GM12878 (cell line): Measurements from ENCODE around the gene DSPP. TPM values are rescaled to one million over a fixed set of nuclear protein-coding genes. Genes with fewer than 3 reads are reported as not detected.

Source experiments
- ATAC-seq: fragments of 200-7000 bp; cut with Tn5 transposase; 3 replicates; pipeline ENCODE4 v1.9.1; 2020; ENCODE audit warnings: mild to moderate bottlenecking, moderate library complexity
- BruUV-seq: library from RNA; stranded (reverse); fragments of 400-500 nt; replicated peaks from 2 replicates; lab custom pipeline; 2021; lab: Mats Ljungman, UMichigan
- CTCF ChIA-PET: fragments of 300-600 bp; sonication (Branson Sonifier 250); formaldehyde crosslinking; extraction: SDS; loops from one replicate; lab custom pipeline; 2021; ENCODE audit warnings: inconsistent platforms; lab: Yijun Ruan, JAX
- POLR2A ChIA-PET: fragments of 350-600 bp; formaldehyde crosslinking; extraction: SDS; loops from one replicate; lab custom pipeline; 2021; ENCODE audit warnings: inconsistent platforms; lab: Charles Lee
- RAD21 ChIA-PET: fragments of 300-600 bp; sonication (Branson Sonifier 250); formaldehyde crosslinking; loops from one replicate; lab custom pipeline; 2023; ENCODE audit warnings: antibody characterized with exemption; ENCODE audit not compliant: unreplicated experiment; lab: Charles Lee
- SMC1A ChIA-PET: fragments of 300-600 bp; sonication (Branson Sonifier 250); formaldehyde crosslinking; loops from one replicate; lab custom pipeline; 2023; ENCODE audit not compliant: unreplicated experiment, uncharacterized antibody; lab: Charles Lee
- DNase-seq: peaks from one replicate; pipeline ENCODE4 v3.0.0-alpha.2; 2011; ENCODE audit warnings: low read depth, low spot score
- FAIRE-seq: peaks from 3 replicates; lab custom pipeline; 2011; peaks lifted over from hg19 to GRCh38; lab: Jason Lieb, UNC
- H2AFZ ChIP-seq: 2 replicates; pipeline ENCODE4 v1.6.0; 2011; ENCODE audit warnings: low read depth, low read length, control low read depth; ENCODE audit not compliant: control insufficient read depth
- H3K27ac ChIP-seq: 2 replicates; pipeline ENCODE4 v1.5.1; 2011; ENCODE audit warnings: control low read depth; ENCODE audit not compliant: control insufficient read depth, insufficient read depth
- H3K27me3 ChIP-seq, 2 experiments: replicated peaks in 1 of 2; 2 replicates each; pipeline versions ENCODE4 v1.6.0 to v1.6.1; 2011; ENCODE audit warnings: low read length in 1 of 2; ENCODE audit not compliant: control insufficient read depth in 2 of 2, insufficient read depth in 2 of 2
- H3K36me3 ChIP-seq, 2 experiments: 2 replicates each; pipeline ENCODE4 v1.5.1; 2011; ENCODE audit warnings: low read length in 1 of 2; ENCODE audit not compliant: control insufficient read depth in 2 of 2, insufficient read depth in 2 of 2
- H3K4me1 ChIP-seq: 2 replicates; pipeline ENCODE4 v1.6.1; 2011; ENCODE audit warnings: mild to moderate bottlenecking, low read length, moderate library complexity, mixed read lengths; ENCODE audit not compliant: control insufficient read depth, insufficient read depth
- H3K4me2 ChIP-seq: 2 replicates; pipeline ENCODE4 v1.6.0; 2011; ENCODE audit warnings: control low read depth; ENCODE audit not compliant: control insufficient read depth, insufficient read depth
- H3K4me3 ChIP-seq: fragments of 200-600 bp; sonication (generic); 2 replicates; pipeline ENCODE4 v1.5.1; 2016
- H3K79me2 ChIP-seq: 2 replicates; pipeline ENCODE4 v1.6.0; 2011; ENCODE audit warnings: low read length; ENCODE audit not compliant: control insufficient read depth, insufficient read depth
- H3K9ac ChIP-seq: 2 replicates; pipeline ENCODE4 v1.8.0; 2011; ENCODE audit warnings: low read length, control low read depth, mixed read lengths; ENCODE audit not compliant: control insufficient read depth, insufficient read depth
- H3K9me3 ChIP-seq: replicated peaks from 3 replicates; pipeline ENCODE4 v1.5.1; 2011; ENCODE audit warnings: mild to moderate bottlenecking, low read length; ENCODE audit not compliant: control insufficient read depth, insufficient read depth
- H4K20me1 ChIP-seq: 2 replicates; pipeline ENCODE4 v1.6.0; 2011; ENCODE audit not compliant: control insufficient read depth, insufficient read depth
- CHD4 ChIP-seq: fragments of 200-600 bp; sonication (generic); IDR thresholded peaks from 2 replicates; pipeline ENCODE4 v1.6.1; 2016; ENCODE audit warnings: mild to moderate bottlenecking
- JUND ChIP-seq: IDR thresholded peaks from 2 replicates; pipeline ENCODE4 v1.6.1; 2012; ENCODE audit warnings: low read depth, mild to moderate bottlenecking, low read length, improper control_type of control experiment, moderate library complexity
- KDM1A ChIP-seq: fragments of 200-600 bp; sonication (generic); IDR thresholded peaks from 2 replicates; pipeline ENCODE4 v1.6.1; 2016; ENCODE audit warnings: borderline replicate concordance
- MXI1 ChIP-seq: fragments of 150-350 bp; IDR thresholded peaks from 2 replicates; pipeline ENCODE4 v1.6.1; 2011; ENCODE audit warnings: low read depth, mild to moderate bottlenecking, inconsistent platforms, low read length, improper control_type of control experiment
- NR2F1 ChIP-seq: fragments of 450-650 bp; conservative IDR thresholded peaks from 2 replicates; pipeline ENCODE4 v1.6.1; 2017; ENCODE audit warnings: mild to moderate bottlenecking
- PAX8 ChIP-seq: fragments of 450-650 bp; IDR thresholded peaks from 2 replicates; pipeline ENCODE4 v1.6.1; 2017; ENCODE audit warnings: mild to moderate bottlenecking, moderate library complexity
- SIX5 ChIP-seq: IDR thresholded peaks from 2 replicates; pipeline ENCODE4 v1.6.1; 2011; ENCODE audit warnings: mild to moderate bottlenecking, low read depth, low read length, moderate library complexity; ENCODE audit not compliant: severe bottlenecking
- STAT1 ChIP-seq: fragments of 450-650 bp; conservative IDR thresholded peaks from 2 replicates; pipeline ENCODE4 v1.6.1; 2014; ENCODE audit warnings: antibody characterized with exemption, mild to moderate bottlenecking
- TAF1 ChIP-seq: IDR thresholded peaks from 2 replicates; pipeline ENCODE4 v1.6.1; 2011; ENCODE audit warnings: mild to moderate bottlenecking, low read depth, low read length, borderline replicate concordance
- WGBS: methylation state at CpG from one replicate; pipeline ENCODE4 v1.1.6; 2016; ENCODE audit warnings: low lambda C conversion rate; ENCODE audit not compliant: insufficient replicate concordance, insufficient coverage; ENCODE audit errors: missing lambda C conversion rate; 5-methylcytosine and 5-hydroxymethylcytosine counted together
- in situ Hi-C: fragments of 300-500 bp; cut with MboI; formaldehyde crosslinking; loops from 9 replicates; pipeline ENCODE4 v1.14.3; 2018; ENCODE audit warnings: mixed read lengths
- intact Hi-C: fragments of 100-400 bp; cut with micrococcal nuclease; formaldehyde crosslinking; loops from one replicate; pipeline ENCODE4 v1.14.2; 2022; ENCODE audit not compliant: unreplicated experiment
- polyA plus RNA-seq, 11 experiments: library from polyadenylated mRNA; depleted of rRNA in 4 of 11; unstranded in 6 of 11; stranded (reverse) in 5 of 11; fragments of >200 nt; fragmentation: Nextera tagmentation in 4 of 11; fragmentation: Illumina TruSeq in 1 of 11; extraction: Ambion mirVana in 4 of 11; extraction: Trizol in 1 of 11; gene quantifications; 1 replicate in 1 of 11; 2 replicates in 10 of 11; pipeline versions ENCODE4 v1.2.1 to v1.2.3, GENCODE V29; 2011 to 2016; ENCODE audit warnings: inconsistent platforms in 2 of 11, missing spikeins in 2 of 11, low read depth in 1 of 11
- total RNA-seq, 4 experiments: library from RNA; depleted of rRNA in 3 of 4; stranded (reverse); fragments of >200 nt in 3 of 4; fragmentation: Illumina TruSeq in 1 of 4; extraction: Trizol in 1 of 4; gene quantifications; 2 replicates each; pipeline versions ENCODE4 v1.2.1 to v1.2.3, GENCODE V29; 2013 to 2021
- TF ChIP-seq, protein P1 (sequence below): fragments of 450-650 bp; conservative IDR thresholded peaks from 2 replicates; pipeline ENCODE4 v1.6.1; 2017; ENCODE audit warnings: mild to moderate bottlenecking, moderate library complexity
- TF ChIP-seq, protein P2 (sequence below): IDR thresholded peaks from 2 replicates; pipeline ENCODE4 v1.6.1; 2011; ENCODE audit warnings: borderline replicate concordance, low read depth, mild to moderate bottlenecking, moderate library complexity, mixed read lengths, low read length; ENCODE audit not compliant: insufficient read depth; ENCODE audit errors: extremely low read length
- TF ChIP-seq, protein P3 (sequence below): IDR thresholded peaks from 2 replicates; pipeline ENCODE4 v1.6.1; 2012; ENCODE audit warnings: mild to moderate bottlenecking, low read depth, low read length

The DSPP gene
- total and polyA plus RNA-seq, 10 of the 15 experiments (the other 5 are each of a cell fraction or from before 2014, with no cell fraction given), result not detected

DNA sequence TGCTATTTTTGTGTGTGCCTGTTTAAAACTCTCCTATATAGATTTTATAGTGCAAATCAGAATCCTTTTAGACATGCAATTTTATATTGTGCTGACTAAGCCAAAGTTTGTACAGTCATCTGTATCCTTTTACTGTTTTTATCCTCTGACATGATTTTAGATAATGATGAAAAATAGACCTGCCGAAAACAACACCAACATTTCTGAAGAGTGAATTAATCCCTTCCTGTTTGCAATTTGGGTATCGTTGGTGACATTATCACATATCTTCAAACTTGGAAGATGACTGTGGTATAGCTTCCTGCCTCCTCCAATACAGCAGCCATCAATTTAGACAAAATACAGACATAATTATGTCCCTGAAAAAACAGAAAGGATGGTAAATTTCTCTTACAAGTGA, 28.9 kb upstream of the DSPP start:
- intact Hi-C loops, result no loop called here
- no peak for ATAC-seq
- FAIRE-seq, result no peak
- no TSS peak for BruUV-seq
- Histone ChIP-seq H3K9ac (no peak overlapping the region), H3K27ac (no peak overlapping the region), H3K4me3 (no peak overlapping the region), H2AFZ (no peak overlapping the region), H3K4me2 (no peak overlapping the region), H3K27me3 (no peaks in the 10 kb centered on the region), H3K36me3 (no peaks in the 10 kb centered on the region), H3K4me1 (no peaks in the 10 kb centered on the region), H4K20me1 (no peaks in the 10 kb centered on the region), H3K79me2 (no peaks in the 10 kb centered on the region), H3K9me3 (no peaks in the 10 kb centered on the region)
- RAD21 ChIA-PET, result no interaction called here
- 47% methylated on average over 2 of the region's 2 CpGs for WGBS
- POLR2A ChIA-PET, result no interaction called here
- in situ Hi-C loops, result no loop called here
- CTCF ChIA-PET, result no interaction called here
- TF ChIP-seq SIX5 (no peak), KDM1A (no peak), STAT1 (no peak), JUND (no peak)
- TF ChIP-seq, protein P1, sequence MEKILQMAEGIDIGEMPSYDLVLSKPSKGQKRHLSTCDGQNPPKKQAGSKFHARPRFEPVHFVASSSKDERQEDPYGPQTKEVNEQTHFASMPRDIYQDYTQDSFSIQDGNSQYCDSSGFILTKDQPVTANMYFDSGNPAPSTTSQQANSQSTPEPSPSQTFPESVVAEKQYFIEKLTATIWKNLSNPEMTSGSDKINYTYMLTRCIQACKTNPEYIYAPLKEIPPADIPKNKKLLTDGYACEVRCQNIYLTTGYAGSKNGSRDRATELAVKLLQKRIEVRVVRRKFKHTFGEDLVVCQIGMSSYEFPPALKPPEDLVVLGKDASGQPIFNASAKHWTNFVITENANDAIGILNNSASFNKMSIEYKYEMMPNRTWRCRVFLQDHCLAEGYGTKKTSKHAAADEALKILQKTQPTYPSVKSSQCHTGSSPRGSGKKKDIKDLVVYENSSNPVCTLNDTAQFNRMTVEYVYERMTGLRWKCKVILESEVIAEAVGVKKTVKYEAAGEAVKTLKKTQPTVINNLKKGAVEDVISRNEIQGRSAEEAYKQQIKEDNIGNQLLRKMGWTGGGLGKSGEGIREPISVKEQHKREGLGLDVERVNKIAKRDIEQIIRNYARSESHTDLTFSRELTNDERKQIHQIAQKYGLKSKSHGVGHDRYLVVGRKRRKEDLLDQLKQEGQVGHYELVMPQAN, result no peak
- no peak for DNase-seq
- SMC1A ChIA-PET, result no interaction called here

DNA sequence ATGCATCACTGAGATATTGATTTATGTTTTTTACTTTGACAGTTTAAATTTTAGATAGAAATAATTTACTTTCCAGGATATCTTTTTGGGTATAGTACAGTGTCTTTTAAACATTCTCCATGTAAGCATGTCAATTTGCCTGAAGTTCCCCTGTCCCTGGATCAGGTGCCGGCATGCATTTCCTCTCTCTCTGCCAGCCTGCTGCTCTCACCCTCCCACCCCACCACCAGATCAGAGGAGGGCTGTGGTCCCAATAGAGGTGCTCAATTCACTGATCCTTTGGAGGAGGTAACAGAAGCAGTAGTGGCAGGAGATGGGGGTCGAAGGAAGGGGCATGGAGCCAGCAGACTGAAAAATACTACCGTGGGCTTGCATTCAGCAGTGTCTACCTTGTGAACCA, 28.3 kb upstream of the DSPP start:
- H3K9me3 ChIP-seq, result no peaks in the 10 kb centered on the region
- in situ Hi-C loops (no loop called here), intact Hi-C loops (no loop called here)
- no peaks in the 10 kb centered on the region for H3K79me2 ChIP-seq
- no peak overlapping the region for H2AFZ ChIP-seq
- SMC1A ChIA-PET, result no interaction called here
- POLR2A ChIA-PET, result no interaction called here
- H3K4me1 ChIP-seq, result no peaks in the 10 kb centered on the region
- H4K20me1 ChIP-seq, result no peaks in the 10 kb centered on the region
- H3K36me3 ChIP-seq, result no peaks in the 10 kb centered on the region
- 50% methylated on average over 3 of the region's 3 CpGs for WGBS
- RAD21 ChIA-PET, result no interaction called here
- CTCF ChIA-PET, result interaction anchor here (0.5 kb wide), 1 partner anchor 36 kb away, joined by 3 read pairs; no protein-coding TSS in a partner anchor
- DNase-seq, result no peak
- FAIRE-seq, result no peak
- ATAC-seq, result no peak
- H3K27ac ChIP-seq, result no peak overlapping the region
- H3K27me3 ChIP-seq, result no peaks in the 10 kb centered on the region
- no peak overlapping the region for H3K4me3 ChIP-seq
- no peak overlapping the region for H3K9ac ChIP-seq
- H3K4me2 ChIP-seq, result no peak overlapping the region
- no TSS peak for BruUV-seq
- TF ChIP-seq MXI1 (no peak), TAF1 (no peak), PAX8 (no peak), NR2F1 (no peak), CHD4 (no peak)
- TF ChIP-seq, protein P2, sequence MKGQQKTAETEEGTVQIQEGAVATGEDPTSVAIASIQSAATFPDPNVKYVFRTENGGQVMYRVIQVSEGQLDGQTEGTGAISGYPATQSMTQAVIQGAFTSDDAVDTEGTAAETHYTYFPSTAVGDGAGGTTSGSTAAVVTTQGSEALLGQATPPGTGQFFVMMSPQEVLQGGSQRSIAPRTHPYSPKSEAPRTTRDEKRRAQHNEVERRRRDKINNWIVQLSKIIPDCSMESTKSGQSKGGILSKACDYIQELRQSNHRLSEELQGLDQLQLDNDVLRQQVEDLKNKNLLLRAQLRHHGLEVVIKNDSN, result no peak
- TF ChIP-seq, protein P3, sequence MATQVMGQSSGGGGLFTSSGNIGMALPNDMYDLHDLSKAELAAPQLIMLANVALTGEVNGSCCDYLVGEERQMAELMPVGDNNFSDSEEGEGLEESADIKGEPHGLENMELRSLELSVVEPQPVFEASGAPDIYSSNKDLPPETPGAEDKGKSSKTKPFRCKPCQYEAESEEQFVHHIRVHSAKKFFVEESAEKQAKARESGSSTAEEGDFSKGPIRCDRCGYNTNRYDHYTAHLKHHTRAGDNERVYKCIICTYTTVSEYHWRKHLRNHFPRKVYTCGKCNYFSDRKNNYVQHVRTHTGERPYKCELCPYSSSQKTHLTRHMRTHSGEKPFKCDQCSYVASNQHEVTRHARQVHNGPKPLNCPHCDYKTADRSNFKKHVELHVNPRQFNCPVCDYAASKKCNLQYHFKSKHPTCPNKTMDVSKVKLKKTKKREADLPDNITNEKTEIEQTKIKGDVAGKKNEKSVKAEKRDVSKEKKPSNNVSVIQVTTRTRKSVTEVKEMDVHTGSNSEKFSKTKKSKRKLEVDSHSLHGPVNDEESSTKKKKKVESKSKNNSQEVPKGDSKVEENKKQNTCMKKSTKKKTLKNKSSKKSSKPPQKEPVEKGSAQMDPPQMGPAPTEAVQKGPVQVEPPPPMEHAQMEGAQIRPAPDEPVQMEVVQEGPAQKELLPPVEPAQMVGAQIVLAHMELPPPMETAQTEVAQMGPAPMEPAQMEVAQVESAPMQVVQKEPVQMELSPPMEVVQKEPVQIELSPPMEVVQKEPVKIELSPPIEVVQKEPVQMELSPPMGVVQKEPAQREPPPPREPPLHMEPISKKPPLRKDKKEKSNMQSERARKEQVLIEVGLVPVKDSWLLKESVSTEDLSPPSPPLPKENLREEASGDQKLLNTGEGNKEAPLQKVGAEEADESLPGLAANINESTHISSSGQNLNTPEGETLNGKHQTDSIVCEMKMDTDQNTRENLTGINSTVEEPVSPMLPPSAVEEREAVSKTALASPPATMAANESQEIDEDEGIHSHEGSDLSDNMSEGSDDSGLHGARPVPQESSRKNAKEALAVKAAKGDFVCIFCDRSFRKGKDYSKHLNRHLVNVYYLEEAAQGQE, result no peak
